ENCODE measurements around the gene SOX2.
"Not testable (repeated sequence)": the region's sequence is repeated elsewhere in the genome, so short reads cannot be mapped to it uniquely, and the experiment has no call there.

Gene SOX2

DNA sequence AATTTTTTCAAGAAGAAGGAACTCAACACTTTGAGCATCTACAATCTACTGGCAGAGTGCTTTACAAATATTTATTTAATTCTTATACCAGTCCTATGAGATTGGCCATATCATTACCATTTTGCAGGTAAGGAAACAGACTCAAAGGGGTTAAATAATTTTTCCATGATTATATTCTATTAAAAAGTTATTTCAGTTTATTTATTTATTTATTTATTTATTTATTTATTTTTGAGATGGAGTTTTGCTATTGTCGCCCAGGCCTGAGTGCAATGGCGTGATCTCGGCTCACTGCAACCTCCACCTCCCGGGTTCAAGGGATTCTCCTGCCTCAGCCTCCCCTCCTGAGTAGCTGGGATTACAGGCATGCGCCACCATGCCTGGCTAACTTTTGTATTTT lies 52.3 kb downstream of the SOX2 start:
- DNase-seq, result not testable (repeated sequence)

All from T-helper 1 cell (primary cell).